GM21423 (cell line): ENCODE measurements around the gene ABCA8.
"Not testable (repeated sequence)": the region's sequence is repeated elsewhere in the genome, so short reads cannot be mapped to it uniquely, and the experiment has no call there.

ENCODE experiments used
- ATAC-seq: cut with Tn5 transposase; IDR thresholded peaks from one replicate; pipeline ENCODE4 v1.9.1; 2021; ENCODE audit warnings: mild to moderate bottlenecking, moderate library complexity; ENCODE audit not compliant: unreplicated experiment

The ABCA8 gene

DNA sequence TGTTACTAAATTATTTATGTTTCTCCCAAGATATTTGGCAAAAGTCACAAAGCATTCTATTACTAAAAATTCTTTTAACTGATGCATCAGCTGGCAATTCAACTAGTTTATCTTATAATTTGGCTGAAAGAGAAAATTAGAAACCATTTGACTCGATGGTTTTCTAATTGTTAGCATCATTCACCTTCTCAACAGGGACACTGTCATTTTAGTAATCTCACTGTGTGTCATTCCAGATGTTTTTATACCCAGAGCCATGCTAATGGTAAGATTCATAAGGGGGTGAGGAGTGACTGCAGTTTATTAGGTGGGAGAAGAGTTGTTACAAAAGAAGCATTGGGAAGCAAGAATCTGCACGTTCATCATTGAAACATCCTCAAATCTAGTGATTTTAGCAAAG, 124.9 kb downstream of the ABCA8 start:
- ATAC-seq, result no peak

DNA sequence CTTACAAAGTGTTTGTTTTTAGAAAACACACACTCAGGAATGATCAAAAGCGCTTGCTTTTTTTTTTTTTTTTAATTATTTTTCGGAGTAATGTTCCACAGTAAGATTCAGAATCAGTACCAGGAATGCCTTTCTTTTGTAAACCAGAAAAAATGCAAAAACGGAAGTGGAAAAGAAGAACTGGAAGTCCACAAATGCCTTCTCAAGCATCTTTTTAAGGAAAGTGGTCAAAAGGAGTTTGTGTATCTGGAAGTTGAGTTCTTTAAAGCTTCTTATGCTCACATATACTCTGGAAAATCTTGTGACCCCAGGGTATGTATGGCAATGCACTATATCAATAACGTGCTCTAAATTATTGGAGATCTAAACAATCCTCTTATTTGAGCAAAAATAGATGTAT, 126.0 kb downstream of the ABCA8 start:
- no peak for ATAC-seq

DNA sequence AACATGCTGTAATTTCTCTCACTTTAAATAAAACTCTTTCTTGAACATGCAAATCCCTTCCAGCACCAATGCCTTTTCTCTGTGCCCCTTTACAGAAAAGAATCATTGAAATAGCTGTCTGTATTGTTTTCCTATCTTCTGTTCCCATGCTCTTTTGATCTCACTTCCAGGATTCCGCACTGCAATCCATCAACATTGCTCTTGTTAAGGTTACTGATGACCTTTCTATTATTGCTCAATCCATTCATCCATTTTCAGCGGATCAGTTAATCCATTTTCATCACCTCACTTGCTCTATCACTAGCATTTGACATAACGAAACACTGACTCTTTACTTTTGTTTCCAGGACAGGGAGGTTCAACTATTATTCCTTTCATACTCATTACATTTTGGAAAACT, 130.5 kb downstream of the ABCA8 start:
- no peak for ATAC-seq

DNA sequence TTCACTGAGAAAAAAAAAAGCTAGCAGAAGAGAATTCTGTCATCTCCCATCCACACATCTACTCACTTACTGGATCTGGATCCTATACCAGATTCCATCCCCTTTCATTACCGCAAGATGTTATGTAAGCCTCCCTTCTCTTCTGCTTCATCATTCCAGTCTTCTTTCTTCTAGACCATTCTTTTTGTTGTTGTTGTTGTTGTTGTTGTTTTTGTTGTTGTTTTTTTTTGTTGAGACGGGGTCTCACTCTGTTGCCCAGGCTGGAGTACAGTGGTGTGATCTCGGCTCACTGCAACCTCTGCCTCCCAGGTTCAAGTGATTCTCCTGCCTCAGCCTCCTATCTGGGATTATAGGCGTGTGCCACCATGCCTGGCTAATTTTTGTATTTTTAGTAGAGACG, 131.0 kb downstream of the ABCA8 start:
- ATAC-seq, result not testable (repeated sequence)

DNA sequence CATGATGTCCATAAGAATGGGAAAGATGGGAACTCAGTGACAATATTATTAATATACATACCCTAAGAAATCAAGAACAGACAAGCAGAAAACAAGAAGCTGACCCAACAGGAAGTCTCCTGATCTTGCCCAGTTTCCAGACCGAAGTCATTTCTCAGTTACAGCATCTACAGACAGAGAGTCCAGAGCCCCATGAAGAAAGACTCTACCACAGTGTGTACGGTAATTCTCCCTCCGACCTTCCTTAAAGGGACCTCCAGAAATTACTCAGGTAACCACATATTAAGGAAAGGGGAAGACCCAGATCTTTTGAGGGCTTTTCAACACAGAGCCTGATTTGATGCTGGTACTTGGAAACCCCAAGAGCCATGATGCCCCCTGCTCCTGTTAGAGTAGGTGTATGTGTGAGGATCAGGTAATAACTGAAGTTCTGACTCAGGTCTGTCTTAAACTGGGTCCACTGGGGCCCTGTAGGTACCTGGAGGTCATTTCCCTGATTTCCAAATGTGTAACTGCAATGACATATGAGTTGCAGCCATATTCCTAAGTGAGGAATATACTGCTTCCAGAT, 132.4 kb downstream of the ABCA8 start:
- no peak for ATAC-seq

DNA sequence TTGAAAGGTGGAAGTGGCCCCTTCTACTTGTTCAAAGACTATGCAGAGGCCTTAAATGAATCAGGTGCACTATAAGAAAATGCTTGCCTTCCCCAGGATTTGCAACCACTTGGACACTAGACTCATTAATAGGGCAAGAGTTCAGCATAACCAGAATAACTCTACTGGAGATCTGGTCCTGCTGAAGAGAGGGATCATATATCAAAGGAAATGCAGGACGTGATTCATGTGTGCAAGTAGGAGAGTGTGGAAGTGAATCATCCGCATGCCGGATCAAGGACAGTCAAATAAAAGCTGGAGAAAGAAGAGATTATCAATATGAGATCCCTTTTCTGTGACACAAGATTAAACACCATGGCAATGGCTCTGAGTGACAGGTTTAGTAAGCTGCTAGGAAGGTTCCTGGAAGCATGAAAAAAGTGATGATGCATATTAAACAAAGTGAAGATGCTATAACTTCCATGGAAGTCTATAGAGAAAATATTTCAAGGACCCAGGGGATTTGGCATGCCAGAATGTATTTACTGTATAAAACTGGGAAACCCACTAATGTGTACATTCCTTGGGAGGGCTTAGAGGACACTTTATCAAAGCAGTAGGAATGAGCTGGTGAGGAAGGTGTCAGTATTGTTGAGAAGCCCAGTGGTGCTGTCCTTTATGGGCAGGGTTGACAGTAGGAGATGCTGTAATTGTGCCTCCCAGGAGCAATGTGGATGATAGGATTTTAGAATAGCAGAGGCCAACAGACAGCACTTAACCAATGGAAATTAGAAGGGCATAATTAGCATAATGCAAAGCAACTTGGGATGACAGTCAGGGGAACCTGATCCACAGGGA, 133.1 kb downstream of the ABCA8 start:
- no peak for ATAC-seq

DNA sequence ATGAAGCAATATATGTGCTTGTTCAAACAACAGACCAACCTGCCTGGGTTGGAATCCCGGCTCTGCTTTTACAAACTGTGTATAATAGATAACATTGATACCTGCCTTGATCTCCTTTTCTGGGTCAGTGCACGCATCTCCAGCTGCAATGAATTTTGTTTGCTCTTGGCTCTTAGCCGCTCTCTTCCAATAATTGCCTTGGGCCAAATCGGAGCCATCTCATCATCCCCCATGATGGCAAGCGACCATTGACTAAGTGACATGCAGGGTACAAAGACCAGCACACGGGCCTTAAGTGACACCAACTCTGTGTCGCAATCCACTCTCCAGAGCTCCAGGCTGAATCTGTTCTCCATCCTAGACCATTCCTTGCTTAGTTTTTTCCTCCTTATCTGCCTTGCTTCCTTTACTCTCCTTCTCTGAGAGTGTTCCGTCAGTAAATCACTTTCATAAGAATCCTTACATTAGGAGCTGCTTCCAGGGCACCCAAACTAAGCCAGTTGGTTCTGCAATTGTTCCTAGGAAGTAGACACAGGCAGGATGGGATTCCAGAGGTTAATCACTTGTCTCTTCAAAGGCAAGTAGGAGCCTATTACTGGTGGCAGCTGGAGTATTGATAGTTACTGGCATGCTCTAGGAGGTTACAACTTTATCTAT, 134.2 kb downstream of the ABCA8 start:
- no peak for ATAC-seq

DNA sequence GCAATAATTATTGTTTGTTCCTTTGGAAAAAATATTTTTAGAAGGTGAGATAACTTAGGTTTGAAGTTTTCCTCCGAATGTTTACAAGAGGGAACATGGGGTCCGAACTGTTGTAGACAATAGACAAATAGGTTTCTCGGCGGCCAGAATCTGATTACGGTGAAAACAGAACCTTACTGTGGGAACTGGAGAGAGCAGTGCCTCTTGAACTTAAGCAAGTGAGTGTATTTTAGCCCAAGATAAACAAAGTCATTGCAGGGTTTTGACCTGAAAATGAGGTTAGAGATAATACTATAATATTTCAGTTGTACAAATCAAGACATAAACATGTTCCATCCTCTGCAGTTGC, 134.7 kb downstream of the ABCA8 start:
- ATAC-seq, result no peak

DNA sequence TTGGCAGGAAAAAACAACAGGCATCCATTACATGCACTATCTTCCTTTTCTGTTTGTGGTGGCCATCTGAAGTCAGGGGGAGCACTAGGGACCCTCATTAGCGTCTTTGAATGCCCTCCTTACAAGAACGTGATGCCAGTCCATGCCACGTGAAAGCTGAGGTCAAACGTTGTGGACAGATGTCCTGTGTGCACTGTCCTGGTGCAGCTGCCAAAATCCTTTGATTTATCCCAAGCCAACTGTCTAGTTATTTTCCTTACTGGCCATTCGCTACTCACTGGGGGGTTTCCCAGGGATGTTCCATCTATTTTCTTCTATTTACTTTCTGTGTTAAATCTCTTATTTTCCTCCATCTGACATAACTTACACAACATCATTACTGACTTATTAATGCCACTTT, 135.7 kb downstream of the ABCA8 start:
- ATAC-seq, result no peak
